ENCODE measurements around the gene PLEKHA6.

The PLEKHA6 gene, protein sequence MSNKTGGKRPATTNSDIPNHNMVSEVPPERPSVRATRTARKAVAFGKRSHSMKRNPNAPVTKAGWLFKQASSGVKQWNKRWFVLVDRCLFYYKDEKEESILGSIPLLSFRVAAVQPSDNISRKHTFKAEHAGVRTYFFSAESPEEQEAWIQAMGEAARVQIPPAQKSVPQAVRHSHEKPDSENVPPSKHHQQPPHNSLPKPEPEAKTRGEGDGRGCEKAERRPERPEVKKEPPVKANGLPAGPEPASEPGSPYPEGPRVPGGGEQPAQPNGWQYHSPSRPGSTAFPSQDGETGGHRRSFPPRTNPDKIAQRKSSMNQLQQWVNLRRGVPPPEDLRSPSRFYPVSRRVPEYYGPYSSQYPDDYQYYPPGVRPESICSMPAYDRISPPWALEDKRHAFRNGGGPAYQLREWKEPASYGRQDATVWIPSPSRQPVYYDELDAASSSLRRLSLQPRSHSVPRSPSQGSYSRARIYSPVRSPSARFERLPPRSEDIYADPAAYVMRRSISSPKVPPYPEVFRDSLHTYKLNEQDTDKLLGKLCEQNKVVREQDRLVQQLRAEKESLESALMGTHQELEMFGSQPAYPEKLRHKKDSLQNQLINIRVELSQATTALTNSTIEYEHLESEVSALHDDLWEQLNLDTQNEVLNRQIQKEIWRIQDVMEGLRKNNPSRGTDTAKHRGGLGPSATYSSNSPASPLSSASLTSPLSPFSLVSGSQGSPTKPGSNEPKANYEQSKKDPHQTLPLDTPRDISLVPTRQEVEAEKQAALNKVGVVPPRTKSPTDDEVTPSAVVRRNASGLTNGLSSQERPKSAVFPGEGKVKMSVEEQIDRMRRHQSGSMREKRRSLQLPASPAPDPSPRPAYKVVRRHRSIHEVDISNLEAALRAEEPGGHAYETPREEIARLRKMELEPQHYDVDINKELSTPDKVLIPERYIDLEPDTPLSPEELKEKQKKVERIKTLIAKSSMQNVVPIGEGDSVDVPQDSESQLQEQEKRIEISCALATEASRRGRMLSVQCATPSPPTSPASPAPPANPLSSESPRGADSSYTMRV

DNA sequence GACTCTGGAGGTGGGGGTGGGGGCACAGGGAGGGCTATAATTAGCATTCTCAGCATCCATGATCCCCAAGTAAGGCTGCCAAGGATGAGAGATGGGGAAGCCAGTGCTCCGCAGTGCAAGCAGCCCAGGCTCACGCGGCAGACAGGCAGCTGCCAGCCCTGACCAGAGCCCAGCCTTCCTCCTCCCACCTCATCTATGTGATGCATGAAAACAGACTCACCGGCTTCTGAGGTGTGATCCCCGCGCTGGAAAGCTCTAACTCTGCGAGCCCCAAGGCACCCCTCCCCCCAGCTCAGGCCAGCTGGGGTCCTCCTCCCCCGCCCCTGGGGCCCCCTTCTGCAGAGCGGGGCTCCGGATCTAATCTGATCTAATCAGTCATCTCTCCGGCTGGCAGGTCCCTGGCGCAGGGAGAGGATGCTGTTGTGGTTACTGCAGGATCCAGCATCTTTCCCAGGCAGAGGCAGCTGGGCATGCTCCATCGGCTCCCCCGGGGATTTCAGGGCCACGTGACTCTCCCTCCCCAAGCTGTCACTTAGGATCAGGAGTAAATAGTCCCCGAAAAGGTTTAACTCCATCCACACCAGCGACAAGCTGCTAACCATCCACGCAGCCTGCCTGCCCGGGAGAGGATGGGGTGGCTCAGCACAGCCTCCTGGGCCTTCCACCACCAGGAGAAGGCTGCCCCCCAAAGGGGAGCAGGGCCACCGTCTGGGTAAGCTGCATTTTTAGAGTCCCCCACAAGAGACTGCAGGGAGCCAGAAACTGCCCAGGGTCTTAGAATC, at the start of gene PLEKHA6:
Gene PLEKHA6 (minus strand): TSS at position 456 of the 782 bp plus-strand sequence. CDS start 86,202 bp downstream, outside the sequence.
- DNase-seq, result no peak

DNA sequence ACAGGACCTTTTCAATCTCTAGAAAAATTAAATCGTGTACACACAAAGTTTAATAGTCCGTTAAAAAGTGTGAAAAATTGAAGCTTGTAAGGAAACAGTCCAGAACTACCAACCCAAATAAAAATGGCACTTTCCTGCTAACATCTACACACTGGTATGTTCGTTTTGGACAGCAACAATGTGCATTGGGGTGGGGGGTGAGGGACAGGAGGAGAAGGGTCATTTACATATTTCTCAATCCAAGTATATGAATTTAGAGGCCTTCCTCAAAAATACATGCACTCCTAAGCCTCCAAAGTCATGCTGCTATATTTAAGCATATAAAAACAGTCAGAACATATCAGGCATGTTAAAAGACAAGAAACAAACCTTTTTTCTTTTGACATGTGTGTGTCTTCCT, 49.4 kb upstream of the PLEKHA6 start:
- DNase-seq, result no peak

GRCh38 chr1:204408602-204409001, 48.9 kb upstream of the PLEKHA6 start:
- no peak for DNase-seq

DNA sequence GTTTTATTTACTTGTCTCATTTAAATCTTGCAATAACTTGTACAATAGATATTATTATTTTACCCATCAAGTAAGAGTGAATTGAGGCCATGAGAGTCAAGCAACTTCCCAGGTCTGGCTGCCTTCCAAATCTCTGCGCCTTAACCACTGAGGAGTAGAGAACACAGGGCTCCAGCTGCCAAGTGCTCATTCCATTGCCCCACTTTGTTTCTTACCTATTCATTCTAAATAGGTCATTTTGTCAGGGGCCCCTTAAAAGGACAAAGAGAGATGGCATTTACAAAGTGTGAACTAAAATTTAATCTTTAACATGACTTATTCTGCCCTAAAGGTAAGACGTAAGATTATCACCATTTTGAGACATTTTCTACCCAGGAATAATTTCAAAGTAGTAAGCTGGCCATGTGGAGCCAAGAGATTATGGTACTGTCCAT, 48.4 kb upstream of the PLEKHA6 start:
- peak; percentile 44 for DNase-seq

DNA sequence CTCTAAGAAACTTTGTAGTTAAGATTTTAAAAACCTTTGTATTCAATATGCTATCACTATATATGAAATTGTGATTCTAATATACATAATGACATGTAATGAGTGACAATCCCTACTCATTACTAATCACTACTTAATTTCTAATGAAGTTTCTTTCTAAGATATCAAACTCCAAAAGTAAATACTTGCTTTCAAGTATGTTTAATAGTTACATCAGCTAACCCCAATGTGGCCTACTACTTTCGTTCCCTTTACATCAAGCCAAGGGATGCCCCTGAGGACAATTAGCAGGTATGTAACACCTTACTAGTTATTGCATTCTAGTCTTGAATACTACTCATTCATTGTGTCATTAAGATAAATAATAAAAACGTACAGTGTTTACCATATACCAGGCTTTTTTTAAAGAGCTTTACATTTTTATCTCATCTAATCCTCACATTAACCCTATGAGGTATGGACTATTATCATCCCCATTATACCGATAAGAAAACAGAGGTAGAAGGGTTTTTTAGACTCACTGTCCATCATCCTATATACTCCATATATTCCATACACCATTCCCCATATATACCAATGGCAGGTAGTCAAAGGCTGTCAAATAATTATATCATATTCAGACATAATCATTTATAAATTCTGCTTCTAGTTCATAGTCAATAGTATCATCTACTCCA, 47.7 kb upstream of the PLEKHA6 start:
- DNase-seq, result no peak

DNA sequence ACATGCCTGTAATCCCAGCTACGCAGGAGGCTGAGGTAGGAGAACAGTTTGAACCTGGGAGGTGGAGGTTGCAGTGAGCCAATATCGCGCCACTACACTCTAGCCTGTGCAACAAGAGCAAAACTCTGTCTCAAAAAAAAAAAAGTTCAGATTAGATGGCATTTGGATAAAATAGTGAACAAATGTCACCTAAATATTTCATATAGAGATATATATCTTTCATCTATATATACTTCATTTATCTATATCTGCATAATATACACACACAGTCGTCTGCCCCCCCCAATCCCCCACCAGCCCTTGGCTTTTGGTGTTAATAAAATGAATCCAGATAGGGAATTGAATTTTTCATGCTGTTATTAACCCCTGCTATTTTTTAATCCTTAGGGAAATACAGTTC, 46.9 kb upstream of the PLEKHA6 start:
- no peak for DNase-seq

DNA sequence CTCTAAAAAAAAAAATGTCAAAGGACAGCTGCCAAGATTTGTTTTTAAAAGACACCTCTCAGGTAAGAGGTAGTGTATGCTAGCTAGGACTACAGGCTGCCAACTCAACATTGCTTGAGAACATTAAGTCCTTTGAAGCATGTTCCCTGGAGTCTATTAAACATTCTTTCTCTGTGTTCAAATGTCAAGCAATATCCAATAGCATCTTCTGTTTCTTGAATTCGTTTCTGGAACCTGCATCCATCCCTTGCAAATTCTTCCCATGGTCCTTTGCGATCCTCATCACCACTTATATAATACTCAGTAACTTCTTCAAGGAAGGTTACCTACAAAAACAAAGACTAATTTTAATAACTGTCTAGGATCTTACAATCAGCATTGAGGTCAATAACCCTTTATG, 46.3 kb upstream of the PLEKHA6 start:
- DNase-seq, result no peak

DNA sequence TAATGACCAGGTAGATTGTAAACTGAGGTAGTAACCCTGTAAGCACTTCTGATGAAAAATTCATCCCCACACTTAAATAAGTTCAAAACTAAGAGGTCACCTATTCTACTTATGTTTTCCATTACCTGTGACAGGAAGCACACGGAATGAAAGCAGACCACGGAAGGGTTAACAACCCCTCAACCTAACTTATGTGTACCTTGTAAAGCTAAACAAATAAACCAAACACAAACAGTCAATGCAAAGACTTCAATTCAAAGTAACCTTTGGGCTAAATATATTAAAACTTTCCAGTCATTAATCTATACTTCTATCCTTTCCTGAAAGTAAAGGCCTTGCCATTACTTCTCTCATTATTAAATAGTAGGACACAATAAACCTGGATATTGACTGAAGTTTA, 44.9 kb upstream of the PLEKHA6 start:
- DNase-seq, result peak; percentile 42

GRCh38 chr1:204402391-204402790, 42.7 kb upstream of the PLEKHA6 start:
- no peak for DNase-seq

DNA sequence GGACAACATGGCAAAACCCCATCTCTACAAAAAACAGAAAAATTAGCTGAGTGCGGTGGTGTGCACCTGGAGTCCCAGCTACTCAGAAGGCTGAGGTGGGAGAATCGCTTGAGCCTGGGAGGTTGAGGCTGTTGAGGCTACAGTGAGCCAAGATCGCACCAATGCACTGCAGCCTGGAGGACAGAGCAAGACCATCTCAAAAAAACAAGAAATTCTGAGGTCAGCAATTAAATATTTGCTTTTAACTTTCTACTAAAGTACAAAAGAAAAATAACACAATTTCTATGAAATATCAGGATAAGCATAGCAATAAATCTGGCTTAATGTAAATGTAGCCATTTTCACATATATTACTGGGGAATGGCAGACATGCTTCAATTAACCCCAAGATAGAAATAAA, 42.0 kb upstream of the PLEKHA6 start:
- DNase-seq, result no peak

- no peak for DNase-seq
These were observed 41.3 kb upstream of the PLEKHA6 start for GRCh38 chr1:204400882-204401510.

DNA sequence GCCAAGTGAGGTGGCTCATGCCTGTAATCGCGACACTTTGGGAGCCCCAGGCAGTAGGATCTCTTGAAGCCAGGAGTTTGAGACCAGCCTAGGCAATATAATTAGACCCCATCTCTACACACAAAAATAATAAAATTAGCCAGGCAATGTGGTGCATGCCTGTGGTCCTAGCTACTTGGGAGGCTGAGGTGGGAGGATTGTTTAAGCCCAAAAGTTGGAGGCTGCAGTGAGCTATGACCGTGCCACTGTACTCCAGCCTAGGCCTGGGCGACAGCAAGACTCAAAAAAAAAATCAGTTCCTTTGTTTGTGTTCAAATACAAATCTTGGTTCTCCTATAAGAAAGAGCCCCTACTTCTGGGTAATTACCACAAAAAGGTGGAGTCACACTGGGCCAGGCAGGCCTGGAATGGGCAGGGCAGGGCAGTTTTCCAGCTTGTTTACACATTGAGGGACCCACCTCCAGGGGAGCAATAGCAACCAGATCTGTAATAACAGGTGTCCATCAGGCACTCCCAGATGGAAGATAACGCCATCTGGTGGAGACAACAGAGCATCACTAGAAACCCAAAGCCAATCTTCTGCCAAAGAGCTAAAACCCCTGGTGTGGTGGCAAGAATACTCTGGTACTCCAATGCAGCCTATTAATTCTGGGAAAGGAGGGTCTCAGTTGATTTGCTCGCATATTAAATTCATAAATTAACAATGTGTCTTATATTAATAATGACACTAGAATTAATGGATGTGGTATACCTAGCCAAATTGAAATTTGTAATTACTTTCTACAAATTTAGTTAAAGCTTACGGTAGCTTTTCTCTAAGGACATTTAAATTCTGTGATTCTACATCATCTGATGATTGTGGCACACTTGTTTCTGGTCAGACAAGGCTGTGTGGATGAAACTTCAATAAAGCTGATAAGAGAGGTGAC, 38.7 kb upstream of the PLEKHA6 start:
- DNase-seq, result peak; percentile 96

DNA sequence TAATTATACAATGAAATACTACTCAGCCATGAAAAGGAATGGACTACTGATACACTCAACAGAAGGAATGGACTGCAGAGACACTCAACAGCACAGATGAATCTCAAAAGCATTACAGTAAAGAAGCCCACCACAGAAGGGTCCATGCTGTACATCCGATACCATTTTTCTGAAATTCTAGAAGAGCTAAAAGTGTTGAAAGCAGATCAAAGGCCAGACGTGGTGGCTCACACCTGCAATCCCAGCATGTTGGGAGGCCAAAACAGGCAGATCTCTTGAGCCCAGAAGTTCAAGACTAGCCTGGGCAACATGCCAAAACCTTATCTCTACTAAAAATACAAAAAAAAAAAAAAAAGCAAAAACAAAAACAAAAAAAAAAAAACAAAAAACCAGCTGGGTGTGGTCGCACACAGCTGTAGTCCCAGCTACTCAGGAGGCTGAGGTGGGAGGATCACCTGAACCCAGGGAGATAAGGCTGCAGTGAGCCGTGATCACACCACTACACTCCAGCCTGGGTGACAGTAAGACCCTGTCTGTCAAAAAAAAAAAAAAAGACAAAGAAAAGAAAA, 36.4 kb upstream of the PLEKHA6 start:
- no peak for DNase-seq

GRCh38 chr1:204391629-204392028, 31.9 kb upstream of the PLEKHA6 start:
- DNase-seq, result no peak

DNA sequence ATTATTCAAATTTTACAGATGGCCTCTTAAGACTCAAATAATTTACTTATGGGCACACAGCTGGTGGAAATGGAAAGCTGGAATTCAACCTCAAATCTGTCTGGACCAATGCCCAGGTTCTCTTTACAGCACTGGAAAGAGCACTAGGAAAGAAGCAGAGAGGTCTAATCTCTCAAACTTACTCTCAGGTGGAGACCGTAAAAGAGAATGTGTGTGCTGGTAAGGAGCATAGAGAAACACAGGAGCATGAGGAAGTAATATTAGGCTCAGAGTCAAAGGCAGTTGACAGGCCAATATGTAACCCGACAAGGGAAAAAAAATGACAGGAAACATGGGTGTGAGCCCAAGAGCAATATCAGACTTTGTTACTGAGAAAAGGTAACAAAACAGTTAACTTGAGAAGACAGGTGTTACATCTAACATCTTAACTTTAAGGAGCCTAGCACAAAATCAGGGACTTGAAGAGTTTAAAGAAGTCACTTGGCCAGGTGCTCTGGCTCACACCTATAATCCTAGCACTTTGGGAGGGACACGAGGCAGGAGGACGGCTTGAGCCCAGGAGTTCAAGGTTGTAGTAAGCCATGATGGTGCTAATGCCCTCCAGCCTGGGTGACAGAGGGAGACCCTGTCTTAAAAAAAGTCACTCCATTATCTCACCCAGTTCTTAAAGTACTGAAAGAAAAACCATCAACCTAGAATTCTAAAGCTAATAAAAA, 31.2 kb upstream of the PLEKHA6 start:
- DNase-seq, result no peak

DNA sequence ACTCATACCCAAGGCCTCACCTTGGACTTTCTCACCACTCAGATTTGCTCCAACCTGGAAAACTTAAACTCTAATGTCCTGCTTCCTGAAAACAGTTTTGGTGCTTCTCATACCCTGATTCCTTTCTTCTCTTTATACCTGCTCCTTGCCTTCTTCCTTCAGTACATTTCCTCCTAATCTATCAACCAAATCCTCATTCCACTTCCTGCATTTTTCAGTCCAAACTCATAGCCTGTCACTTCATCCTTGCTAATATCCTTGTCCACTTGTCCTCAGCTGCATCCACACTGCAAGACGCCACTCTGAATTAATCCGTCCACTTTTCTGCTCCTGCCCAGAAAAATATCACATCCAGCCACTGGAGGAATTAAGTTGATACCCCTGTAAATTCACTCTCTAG, 26.0 kb upstream of the PLEKHA6 start:
- DNase-seq, result no peak

- no peak for DNase-seq
These were observed 25.1 kb upstream of the PLEKHA6 start for GRCh38 chr1:204384636-204385352.

GRCh38 chr1:204383163-204383904, 23.6 kb upstream of the PLEKHA6 start:
- DNase-seq, result no peak

All from DMS53 (cell line).